Sigmoid colon (tissue), 7 donors: ENCODE results near the gene SULT1E1. TPM values are rescaled to one million over a fixed set of nuclear protein-coding genes. Genes with fewer than 3 reads are reported as not detected.

Experiments
- DNase-seq: peaks from one replicate; pipeline ENCODE4 v3.0.0-alpha.2; 2019
- H3K27ac ChIP-seq, 4 donors: fragments of 200-600 bp; sonication (generic); one replicate each; pipeline ENCODE4 v1.5.1; 2016 to 2019; ENCODE audit warnings: mild to moderate bottlenecking in 1 of 4
- H3K27me3 ChIP-seq, 3 donors: fragments of 200-600 bp; sonication (generic); one replicate each; pipeline ENCODE4 v1.5.1; 2019; ENCODE audit warnings: mild to moderate bottlenecking in 1 of 3
- H3K36me3 ChIP-seq, 4 donors: fragments of 200-600 bp; sonication (generic); one replicate each; pipeline ENCODE4 v1.5.1; 2016 to 2019
- H3K4me1 ChIP-seq, 4 donors: fragments of 200-600 bp; sonication (generic); one replicate each; pipeline ENCODE4 v1.5.1; 2017 to 2019
- H3K4me3 ChIP-seq, 4 donors: fragments of 200-600 bp; sonication (generic); one replicate each; pipeline ENCODE4 v1.5.1; 2017 to 2019; ENCODE audit warnings: mild to moderate bottlenecking in 2 of 4, moderate library complexity in 1 of 4
- H3K9me3 ChIP-seq, 4 donors: fragments of 200-600 bp in 3 of 4; sonication (generic) in 3 of 4; one replicate each; pipeline versions ENCODE4 v1.5.1 to v1.6.1; 2013 to 2019
- EP300 ChIP-seq, 4 donors: sonication (generic); formaldehyde crosslinking; IDR thresholded peaks; one replicate each; pipeline ENCODE4 v1.6.1; 2017; ENCODE audit warnings: antibody characterized with exemption in 4 of 4
- POLR2A ChIP-seq, 2 donors: fragments of 450-650 bp; IDR thresholded peaks; one replicate each; pipeline ENCODE4 v1.6.1; 2016; ENCODE audit warnings: antibody characterized with exemption in 2 of 2, mild to moderate bottlenecking in 2 of 2, moderate library complexity in 2 of 2
- POLR2AphosphoS5 ChIP-seq, 4 donors: sonication (generic); formaldehyde crosslinking; IDR thresholded peaks; one replicate each; pipeline ENCODE4 v1.6.1; 2017; ENCODE audit warnings: antibody characterized with exemption in 4 of 4
- WGBS, 2 donors: extraction: QIAGEN DNeasy Blood & Tissue Kit; methylation state at CpG; one replicate each; pipeline ENCODE4 v1.1.7; 2013; 5-methylcytosine and 5-hydroxymethylcytosine counted together
- intact Hi-C: fragments of 100-400 bp; cut with DNase I; formaldehyde crosslinking; loops from one replicate; pipeline ENCODE4 v1.15.1; 2023
- polyA plus RNA-seq, 3 donors: library from polyadenylated mRNA; stranded (reverse); fragments of 200-250 nt; gene quantifications; one replicate each; pipeline ENCODE4 v1.2.3, GENCODE V29; 2013
- total RNA-seq, 4 donors: library from RNA; depleted of rRNA; stranded (reverse); fragments of >200 nt; gene quantifications; one replicate each; pipeline ENCODE4 v1.1.0, GENCODE V29; 2016
- TF ChIP-seq, protein P1 (sequence below), 4 experiments: fragments of 450-650 bp in 3 of 4; fragments of 200-600 bp in 1 of 4; IDR thresholded peaks; one replicate each; pipeline ENCODE4 v1.5.1; 2016 to 2019; ENCODE audit warnings: antibody characterized with exemption in 4 of 4, mild to moderate bottlenecking in 3 of 4, moderate library complexity in 2 of 4
- donor health status: healthy with polysubstance abuse.
- donor health status: Bipolar disorder and iron deficiency.
- donor health status: healthy.

Gene SULT1E1, protein sequence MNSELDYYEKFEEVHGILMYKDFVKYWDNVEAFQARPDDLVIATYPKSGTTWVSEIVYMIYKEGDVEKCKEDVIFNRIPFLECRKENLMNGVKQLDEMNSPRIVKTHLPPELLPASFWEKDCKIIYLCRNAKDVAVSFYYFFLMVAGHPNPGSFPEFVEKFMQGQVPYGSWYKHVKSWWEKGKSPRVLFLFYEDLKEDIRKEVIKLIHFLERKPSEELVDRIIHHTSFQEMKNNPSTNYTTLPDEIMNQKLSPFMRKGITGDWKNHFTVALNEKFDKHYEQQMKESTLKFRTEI
- total RNA-seq (not detected), polyA plus RNA-seq (under 1 TPM in 1 of 3 donors, not detected in 2; 0.69 TPM)

DNA sequence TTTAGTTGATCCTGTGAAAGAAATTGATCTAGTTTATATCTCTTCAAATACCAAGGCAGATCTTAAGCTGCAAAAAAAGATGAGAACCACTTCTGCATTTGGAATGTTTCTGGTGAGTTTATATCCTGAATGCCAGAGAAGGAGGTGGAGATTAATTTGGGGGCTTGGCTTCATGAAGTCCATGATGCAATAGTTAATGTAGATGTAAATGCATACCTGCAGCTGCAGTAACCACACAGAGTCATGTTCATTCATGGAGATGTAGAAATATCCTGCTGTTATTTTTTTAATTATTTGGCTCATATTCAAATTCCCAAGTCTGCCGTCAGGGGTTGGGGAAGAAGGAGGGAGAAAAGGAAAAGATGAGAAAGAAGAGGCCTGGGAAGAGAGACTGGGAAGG is at the start of gene SULT1E1:
SULT1E1 (minus strand) TSS at position 94 of the 400 bp plus-strand sequence. CDS start 2,501 bp downstream, outside the sequence.
- Histone ChIP-seq H3K27me3 (no peaks in the 10 kb centered on the region), H3K4me1 (no peaks in the 10 kb centered on the region), H3K27ac (no peak within 1 kb of the TSS), H3K36me3 (no peaks in the 10 kb centered on the region), H3K9me3 (no peaks in the 10 kb centered on the region), H3K4me3 (no peak within 1 kb of the TSS)
- WGBS, 2 donors = 61 to 72% methylated on average over 1 of the region's 1 CpG
- TF ChIP-seq, protein P1, sequence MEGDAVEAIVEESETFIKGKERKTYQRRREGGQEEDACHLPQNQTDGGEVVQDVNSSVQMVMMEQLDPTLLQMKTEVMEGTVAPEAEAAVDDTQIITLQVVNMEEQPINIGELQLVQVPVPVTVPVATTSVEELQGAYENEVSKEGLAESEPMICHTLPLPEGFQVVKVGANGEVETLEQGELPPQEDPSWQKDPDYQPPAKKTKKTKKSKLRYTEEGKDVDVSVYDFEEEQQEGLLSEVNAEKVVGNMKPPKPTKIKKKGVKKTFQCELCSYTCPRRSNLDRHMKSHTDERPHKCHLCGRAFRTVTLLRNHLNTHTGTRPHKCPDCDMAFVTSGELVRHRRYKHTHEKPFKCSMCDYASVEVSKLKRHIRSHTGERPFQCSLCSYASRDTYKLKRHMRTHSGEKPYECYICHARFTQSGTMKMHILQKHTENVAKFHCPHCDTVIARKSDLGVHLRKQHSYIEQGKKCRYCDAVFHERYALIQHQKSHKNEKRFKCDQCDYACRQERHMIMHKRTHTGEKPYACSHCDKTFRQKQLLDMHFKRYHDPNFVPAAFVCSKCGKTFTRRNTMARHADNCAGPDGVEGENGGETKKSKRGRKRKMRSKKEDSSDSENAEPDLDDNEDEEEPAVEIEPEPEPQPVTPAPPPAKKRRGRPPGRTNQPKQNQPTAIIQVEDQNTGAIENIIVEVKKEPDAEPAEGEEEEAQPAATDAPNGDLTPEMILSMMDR (IDR thresholded peaks at IDR 0.05) = no peak
- TF ChIP-seq EP300 (IDR thresholded peaks at IDR 0.05) (no peak), POLR2AphosphoS5 (IDR thresholded peaks at IDR 0.05) (no peak), POLR2A (IDR thresholded peaks at IDR 0.05) (no peak)
- intact Hi-C loops = loop anchor here (10.0 kb wide), 1 partner anchor 165 kb away; no protein-coding TSS in a partner anchor
- DNase-seq = no peak

DNA sequence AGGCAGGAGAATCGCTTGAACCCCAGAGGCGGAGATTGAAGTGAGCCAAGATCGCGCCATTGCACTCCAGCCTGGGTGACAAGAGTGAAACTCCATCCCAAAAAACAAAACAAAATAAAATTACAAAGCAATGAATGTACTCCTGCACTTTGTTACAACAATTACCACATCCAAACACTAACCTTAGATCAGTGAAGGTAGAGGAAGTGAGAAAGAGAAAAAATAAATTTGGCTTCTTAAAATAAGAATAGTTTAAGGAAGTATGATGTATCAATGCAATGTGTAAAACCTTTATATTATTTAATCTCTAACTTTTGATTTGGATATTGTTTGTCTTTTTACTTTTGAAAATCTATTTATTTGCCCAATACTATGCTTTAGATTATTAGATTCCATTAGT is 49.2 kb upstream of the SULT1E1 start:
- 95 to 97% methylated on average over 4 of the region's 4 CpGs for WGBS, 2 donors

DNA sequence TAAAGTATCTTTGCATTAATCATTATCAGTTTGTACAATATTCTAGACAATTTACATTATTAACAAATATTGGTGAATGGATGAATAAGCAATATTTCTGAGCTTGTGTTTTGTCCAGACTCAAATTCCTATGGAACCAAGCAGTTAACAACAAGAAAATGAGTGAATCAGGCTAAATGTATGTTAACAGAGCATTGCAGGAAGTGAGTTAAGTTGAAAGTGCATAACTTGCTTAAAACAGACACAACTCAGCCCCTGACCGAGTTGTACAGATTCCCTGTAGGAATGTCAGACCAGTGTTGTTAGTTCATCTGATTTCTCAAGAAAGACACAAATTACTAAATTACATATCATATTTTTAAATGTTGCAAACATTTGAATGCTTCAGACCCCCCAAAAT is 47.2 kb upstream of the SULT1E1 start:
- H3K4me3 ChIP-seq = no peak overlapping the region
- no peaks in the 10 kb centered on the region for H3K9me3 ChIP-seq
- no peaks in the 10 kb centered on the region for H3K36me3 ChIP-seq
- no peak overlapping the region for H3K27ac ChIP-seq
- no peaks in the 10 kb centered on the region for H3K27me3 ChIP-seq
- 63 to 78% methylated on average over 1 of the region's 1 CpG for WGBS, 2 donors
- intact Hi-C loops = no loop called here
- no peaks in the 10 kb centered on the region for H3K4me1 ChIP-seq
- no peak for DNase-seq
- TF ChIP-seq POLR2AphosphoS5 (IDR thresholded peaks at IDR 0.05) (no peak), EP300 (IDR thresholded peaks at IDR 0.05) (no peak), POLR2A (IDR thresholded peaks at IDR 0.05) (no peak)
- TF ChIP-seq, protein P1 (IDR thresholded peaks at IDR 0.05) = no peak

More for the DNA sequence above, 49.2 kb upstream of the SULT1E1 start:
- H3K4me3 ChIP-seq = no peak overlapping the region
- intact Hi-C loops = no loop called here
- H3K27me3 ChIP-seq = no peaks in the 10 kb centered on the region
- no peaks in the 10 kb centered on the region for H3K36me3 ChIP-seq
- DNase-seq = no peak
- H3K9me3 ChIP-seq = no peaks in the 10 kb centered on the region
- no peaks in the 10 kb centered on the region for H3K4me1 ChIP-seq
- TF ChIP-seq EP300 (IDR thresholded peaks at IDR 0.05) = no peak
- TF ChIP-seq, protein P1 (IDR thresholded peaks at IDR 0.05) = no peak
- no peak for TF ChIP-seq POLR2AphosphoS5 (IDR thresholded peaks at IDR 0.05)
- TF ChIP-seq POLR2A (IDR thresholded peaks at IDR 0.05) = no peak
- no peak overlapping the region for H3K27ac ChIP-seq

DNA sequence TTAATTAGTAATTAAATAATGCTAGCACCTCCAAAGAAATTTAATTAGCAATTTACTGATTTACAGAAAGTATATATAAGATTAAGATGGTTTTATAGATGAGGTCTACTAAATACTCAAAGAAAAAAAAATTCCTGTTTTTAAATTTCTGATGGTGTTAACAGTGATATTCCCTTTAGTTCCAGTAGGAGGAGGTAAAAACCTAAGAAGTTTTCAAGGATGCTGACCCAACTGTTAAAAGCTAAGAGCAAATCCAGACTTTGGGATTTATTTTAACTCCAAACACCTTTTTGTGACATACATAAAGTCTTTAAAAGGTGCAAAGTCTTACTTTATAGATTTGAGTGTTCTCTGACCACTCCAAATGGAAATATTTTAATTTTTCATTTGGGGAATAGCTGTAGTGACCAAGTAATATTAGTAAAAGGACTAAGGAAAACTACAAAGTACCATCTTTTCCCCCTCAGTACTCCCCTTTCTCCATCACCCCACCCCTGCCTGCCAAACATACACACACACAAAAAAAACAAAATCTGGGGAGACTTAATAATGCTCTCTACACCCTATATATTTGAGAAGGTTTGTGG is 36.7 kb upstream of the SULT1E1 start:
- no peaks in the 10 kb centered on the region for H3K4me1 ChIP-seq
- intact Hi-C loops = no loop called here
- H3K9me3 ChIP-seq = no peaks in the 10 kb centered on the region
- no peak overlapping the region for H3K4me3 ChIP-seq
- H3K36me3 ChIP-seq = no peaks in the 10 kb centered on the region
- H3K27ac ChIP-seq = no peak overlapping the region
- TF ChIP-seq EP300 (IDR thresholded peaks at IDR 0.05) = no peak
- TF ChIP-seq POLR2AphosphoS5 (IDR thresholded peaks at IDR 0.05) = no peak
- TF ChIP-seq, protein P1 (IDR thresholded peaks at IDR 0.05) = no peak
- TF ChIP-seq POLR2A (IDR thresholded peaks at IDR 0.05) = no peak
- H3K27me3 ChIP-seq = no peaks in the 10 kb centered on the region
- DNase-seq = no peak
